Spinal cord (tissue), 10 donors: Measurements from ENCODE around the gene ZNF787. TPM values are rescaled to one million over a fixed set of nuclear protein-coding genes. Genes with fewer than 3 reads are reported as not detected.
"Not testable (repeated sequence)": the region's sequence is repeated elsewhere in the genome, so short reads cannot be mapped to it uniquely, and the experiment has no call there.

Experiments
- DNase-seq, 6 donors: peaks; one replicate each; pipeline versions ENCODE4 v3.0.0 to v3.0.0-alpha.2; 2013 to 2015; ENCODE audit warnings: low spot score in 6 of 6, low read depth in 4 of 6
- H3K27ac ChIP-seq: one replicate; pipeline ENCODE4 v1.5.1; 2013; ENCODE audit warnings: low read depth, low read length, control low read depth
- H3K27me3 ChIP-seq: one replicate; pipeline ENCODE4 v1.6.1; 2013; ENCODE audit warnings: low read length; ENCODE audit not compliant: control insufficient read depth, insufficient read depth
- H3K36me3 ChIP-seq: one replicate; pipeline ENCODE4 v1.6.1; 2013; ENCODE audit warnings: low read length; ENCODE audit not compliant: control insufficient read depth, insufficient read depth
- H3K4me1 ChIP-seq: one replicate; pipeline ENCODE4 v1.6.1; 2013; ENCODE audit warnings: low read length; ENCODE audit not compliant: control insufficient read depth, insufficient read depth
- H3K4me3 ChIP-seq: one replicate; pipeline ENCODE4 v1.5.1; 2013; ENCODE audit warnings: low read depth, low read length, control low read depth
- H3K9me3 ChIP-seq: one replicate; pipeline ENCODE4 v1.6.1; 2013; ENCODE audit warnings: low read length; ENCODE audit not compliant: control insufficient read depth, insufficient read depth
- WGBS: methylation state at CpG from one replicate; pipeline ENCODE4 v1.1.5; 2013; ENCODE audit warnings: missing lambda C conversion rate; ENCODE audit not compliant: insufficient coverage; 5-methylcytosine and 5-hydroxymethylcytosine counted together
- polyA plus RNA-seq, 2 donors: library from polyadenylated mRNA; unstranded; fragments of 120-200 nt; gene quantifications; one replicate each; pipeline ENCODE4 v1.2.1, GENCODE V29; 2013; ENCODE audit not compliant: insufficient read length in 2 of 2
- total RNA-seq, 2 donors: library from RNA; depleted of rRNA in 1 of 2; stranded (reverse); fragments of 120-200 nt in 1 of 2; fragments of >200 nt in 1 of 2; gene quantifications; one replicate each; pipeline versions ENCODE4 v1.2.3 to v1.2.4, GENCODE V29; 2013 to 2014
- donor health status: healthy.

Gene ZNF787
- total and polyA plus RNA-seq, 4 donors, result 8.9 to 27.4 (median 23.6) TPM

DNA sequence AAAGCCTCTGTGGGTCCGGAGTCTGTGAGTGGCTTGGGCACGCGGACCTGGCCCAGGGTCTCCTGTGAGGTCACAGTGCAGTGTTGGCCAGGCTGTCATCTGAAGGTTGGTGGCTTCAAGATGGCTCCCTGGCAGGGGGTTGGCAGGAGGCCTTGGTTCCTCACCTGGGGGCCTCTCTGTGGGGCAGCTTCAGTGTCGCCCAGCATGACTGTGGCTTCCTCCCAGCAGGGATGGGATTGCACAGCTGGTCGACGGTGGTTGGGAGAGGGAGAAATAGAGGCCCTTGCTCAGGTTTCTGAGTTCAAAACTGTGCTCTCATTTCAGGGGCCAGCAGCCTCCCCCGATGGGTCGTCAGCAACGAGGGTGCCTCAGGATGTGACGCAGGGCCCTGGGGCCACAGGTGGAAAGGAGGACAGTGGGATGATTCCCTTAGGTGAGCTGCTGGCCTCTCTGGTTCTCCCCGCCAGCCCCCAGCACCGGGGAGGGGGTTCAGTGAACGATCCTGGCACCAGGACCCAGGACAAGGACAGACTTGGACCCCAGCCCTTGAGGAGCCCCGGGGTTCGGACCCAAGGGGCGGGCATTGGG lies 37.2 kb upstream of the ZNF787 start:
- 89% methylated on average over 14 of the region's 16 CpGs for WGBS
- no peaks in the 10 kb centered on the region for H3K9me3 ChIP-seq
- no peak for DNase-seq
- no peaks in the 10 kb centered on the region for H3K4me1 ChIP-seq
- no peak overlapping the region for H3K27ac ChIP-seq
- no peaks in the 10 kb centered on the region for H3K27me3 ChIP-seq
- peaks cover 82% of the 10 kb centered on the region for H3K36me3 ChIP-seq
- no peak overlapping the region for H3K4me3 ChIP-seq

DNA sequence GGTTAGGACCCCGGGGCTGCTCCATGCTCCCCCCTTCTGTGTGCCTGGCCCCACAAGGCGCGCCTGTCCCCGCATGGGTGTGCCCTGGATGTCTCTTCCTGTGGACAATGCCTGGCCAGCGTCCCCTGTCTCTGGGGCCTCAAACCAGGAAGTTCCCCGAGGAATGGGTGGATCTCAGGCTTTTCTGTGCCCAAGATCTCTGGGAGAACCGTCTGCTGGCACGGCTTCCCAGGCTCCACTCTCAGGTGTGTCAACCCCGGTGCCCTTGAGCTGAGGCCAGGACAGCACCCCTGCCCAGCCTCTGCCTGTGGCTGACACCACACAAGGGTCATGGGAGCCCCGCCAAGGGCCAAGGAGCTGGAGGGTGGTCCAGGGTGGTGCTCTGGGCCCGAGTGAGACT lies 35.7 kb upstream of the ZNF787 start:
- H3K36me3 ChIP-seq, result peaks cover 79% of the 10 kb centered on the region
- no peak for DNase-seq
- H3K4me1 ChIP-seq, result peaks cover 1% of the 10 kb centered on the region
- no peaks in the 10 kb centered on the region for H3K27me3 ChIP-seq
- H3K4me3 ChIP-seq, result no peak overlapping the region
- H3K9me3 ChIP-seq, result no peaks in the 10 kb centered on the region
- 91% methylated on average over 11 of the region's 11 CpGs for WGBS
- H3K27ac ChIP-seq, result no peak overlapping the region

DNA sequence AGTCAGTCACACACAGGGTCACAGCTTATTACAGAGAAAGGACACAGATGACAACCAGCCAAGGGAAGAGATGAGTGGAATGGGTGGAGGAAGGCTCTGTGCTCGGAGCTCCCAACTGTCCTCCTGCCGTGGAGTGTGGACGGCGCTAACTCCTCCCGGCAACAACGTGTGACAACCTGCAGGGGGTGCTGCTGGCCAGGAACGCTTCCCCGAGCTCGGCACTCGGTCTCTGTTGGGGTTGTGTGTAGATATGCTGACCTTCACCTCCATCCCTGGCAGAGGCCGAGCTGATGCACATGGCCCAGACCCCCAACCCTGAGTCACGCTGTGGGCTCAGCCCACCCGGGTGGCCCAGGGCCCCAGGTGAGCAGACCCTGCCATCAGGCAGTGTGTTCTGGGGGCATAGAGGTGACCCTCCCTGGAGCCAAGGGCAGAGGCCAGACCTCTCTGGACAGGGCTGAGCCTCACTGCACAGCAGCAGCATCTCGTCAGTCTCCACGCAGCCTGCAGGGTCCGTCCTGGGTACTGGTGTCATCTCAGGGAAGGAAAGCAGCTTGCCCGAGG lies 34.1 kb upstream of the ZNF787 start:
- Histone ChIP-seq H3K9me3 (no peaks in the 10 kb centered on the region), H3K4me1 (peaks cover 3% of the 10 kb centered on the region), H3K4me3 (no peak overlapping the region), H3K36me3 (peaks cover 65% of the 10 kb centered on the region), H3K27ac (no peak overlapping the region), H3K27me3 (no peaks in the 10 kb centered on the region)
- DNase-seq, result no peak
- WGBS, result 84% methylated on average over 12 of the region's 17 CpGs

DNA sequence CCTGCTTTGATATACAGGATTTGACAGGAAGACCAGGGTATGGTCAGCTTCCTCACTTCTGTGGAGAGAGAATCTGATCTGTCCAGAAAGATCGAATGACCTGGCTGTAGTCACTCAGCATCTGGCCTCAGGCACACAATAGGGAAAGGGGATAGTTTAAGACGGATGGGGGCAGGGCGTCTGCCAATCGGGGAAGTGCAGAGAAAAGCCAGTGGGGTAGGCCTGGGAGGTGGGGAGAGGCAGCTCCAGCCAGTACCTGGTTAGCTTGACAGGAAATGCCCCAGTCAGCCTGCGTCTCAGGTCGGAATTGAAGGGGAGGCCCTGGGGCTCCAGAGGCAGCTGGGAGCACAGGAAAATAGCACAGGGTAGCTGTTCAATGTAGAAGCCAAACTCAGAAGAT lies 32.4 kb upstream of the ZNF787 start:
- H3K9me3 ChIP-seq, result no peaks in the 10 kb centered on the region
- no peak overlapping the region for H3K4me3 ChIP-seq
- H3K4me1 ChIP-seq, result peaks cover 3% of the 10 kb centered on the region
- 44% methylated on average over 6 of the region's 6 CpGs for WGBS
- no peak for DNase-seq
- no peaks in the 10 kb centered on the region for H3K27me3 ChIP-seq
- H3K27ac ChIP-seq, result no peak overlapping the region
- peaks cover 59% of the 10 kb centered on the region for H3K36me3 ChIP-seq

DNA sequence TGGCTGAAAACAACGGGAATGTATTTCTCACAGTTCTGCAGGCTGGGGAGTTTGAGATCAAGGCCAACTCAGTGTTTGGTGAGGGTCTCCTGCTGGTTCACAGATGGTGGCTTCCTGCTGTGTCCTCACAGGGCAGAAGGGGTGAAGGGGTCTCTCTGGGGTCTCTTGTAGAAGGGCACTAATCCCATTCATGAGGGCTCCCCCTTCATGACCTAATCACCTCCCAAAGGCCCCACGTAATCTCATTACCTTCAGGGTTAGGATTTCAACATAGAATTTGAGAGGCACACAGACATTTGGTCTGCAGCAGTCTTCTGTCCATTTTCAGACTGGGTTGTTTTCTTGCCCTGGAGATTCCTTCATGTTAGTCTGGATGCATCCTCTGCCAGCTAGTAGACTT lies 31.5 kb upstream of the ZNF787 start:
- Histone ChIP-seq H3K27ac (no peak overlapping the region), H3K36me3 (peaks cover 62% of the 10 kb centered on the region)
- 55% methylated on average over 2 of the region's 2 CpGs for WGBS

DNA sequence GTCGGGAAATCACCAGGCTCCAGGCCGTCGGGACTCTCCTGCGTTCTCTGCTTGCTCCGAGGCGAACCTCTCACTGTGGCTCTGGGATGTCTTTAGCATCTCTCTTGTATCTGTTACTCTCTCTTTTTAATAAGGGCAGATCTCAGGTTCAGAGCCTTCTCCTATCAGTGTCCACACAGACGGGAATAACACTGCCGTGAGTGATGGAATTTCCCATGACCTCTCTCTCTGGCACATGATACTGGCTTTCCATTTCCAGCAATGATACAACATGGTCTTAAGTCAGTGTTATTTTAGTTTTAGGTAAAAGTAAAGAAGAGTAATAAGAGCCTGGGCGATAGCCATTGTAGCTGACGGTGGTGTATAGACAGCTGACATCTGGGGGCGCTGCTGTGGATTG lies 29.3 kb upstream of the ZNF787 start:
- Histone ChIP-seq H3K36me3 (peaks cover 63% of the 10 kb centered on the region), H3K4me1 (peaks cover 10% of the 10 kb centered on the region), H3K27me3 (no peaks in the 10 kb centered on the region), H3K4me3 (no peak overlapping the region), H3K27ac (no peak overlapping the region), H3K9me3 (no peaks in the 10 kb centered on the region)
- no peak for DNase-seq
- WGBS, result 79% methylated on average over 4 of the region's 11 CpGs

More for the DNA sequence above, 31.5 kb upstream of the ZNF787 start:
- H3K9me3 ChIP-seq, result no peaks in the 10 kb centered on the region
- no peak overlapping the region for H3K4me3 ChIP-seq
- DNase-seq, result no peak
- H3K27me3 ChIP-seq, result no peaks in the 10 kb centered on the region
- H3K4me1 ChIP-seq, result peaks cover 10% of the 10 kb centered on the region

DNA sequence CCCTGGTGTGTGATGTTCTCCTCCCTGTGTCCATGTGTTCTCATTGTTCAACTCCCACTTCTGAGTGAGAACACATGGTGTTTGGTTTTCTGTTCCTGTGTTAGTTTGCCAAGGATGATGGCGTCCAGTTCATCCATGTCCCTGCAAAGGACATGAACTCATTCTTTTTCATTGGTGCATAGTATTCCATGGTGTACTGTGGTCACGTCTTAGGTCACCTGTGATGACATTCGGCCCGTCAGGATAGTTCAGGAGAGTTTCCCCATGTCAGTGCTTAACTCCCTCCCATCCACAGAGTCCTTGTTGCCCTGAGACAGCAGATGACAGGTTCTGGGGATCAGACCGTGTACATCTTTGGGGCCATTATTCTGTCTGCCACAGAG lies 28.6 kb upstream of the ZNF787 start:
- Histone ChIP-seq H3K9me3 (no peaks in the 10 kb centered on the region), H3K4me1 (peaks cover 12% of the 10 kb centered on the region), H3K36me3 (peaks cover 58% of the 10 kb centered on the region), H3K4me3 (no peak overlapping the region), H3K27me3 (no peaks in the 10 kb centered on the region), H3K27ac (no peak overlapping the region)
- no peak for DNase-seq
- WGBS, result 94% methylated on average over 2 of the region's 5 CpGs

DNA sequence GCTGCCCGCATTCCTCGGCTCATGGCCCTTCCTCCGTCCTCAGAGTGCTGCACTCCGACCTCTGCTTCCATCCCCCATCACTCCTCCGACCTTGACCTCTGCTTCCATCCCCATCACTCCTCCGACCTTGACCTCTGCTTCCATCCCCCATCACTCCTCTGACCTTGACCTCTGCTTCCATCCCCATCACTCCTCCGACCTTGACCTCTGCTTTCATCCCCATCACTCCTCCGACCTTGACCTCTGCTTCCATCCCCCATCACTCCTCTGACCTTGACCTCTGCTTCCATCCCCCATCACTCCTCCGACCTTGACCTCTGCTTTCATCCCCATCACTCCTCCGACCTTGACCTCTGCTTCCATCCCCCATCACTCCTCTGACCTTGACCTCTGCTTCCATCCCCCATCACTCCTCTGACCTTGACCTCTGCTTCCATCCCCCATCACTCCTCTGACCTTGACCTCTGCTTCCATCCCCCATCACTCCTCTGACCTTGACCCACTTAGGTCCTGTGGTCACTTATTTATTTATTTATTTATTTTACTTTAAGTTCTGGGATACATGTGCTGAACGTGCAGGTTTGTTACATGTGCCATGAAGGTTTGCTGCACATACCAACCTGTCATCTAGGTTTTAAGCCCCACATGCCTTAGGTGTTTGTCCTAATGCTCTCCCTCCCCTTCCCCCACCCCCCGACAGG lies 28.0 kb upstream of the ZNF787 start:
- DNase-seq, H3K27ac ChIP-seq, H3K4me3 ChIP-seq, H3K27me3 ChIP-seq, H3K9me3 ChIP-seq: not testable (repeated sequence)
- peaks cover 53% of the 10 kb centered on the region for H3K36me3 ChIP-seq
- H3K4me1 ChIP-seq, result peaks cover 14% of the 10 kb centered on the region
- 94% methylated on average over 10 of the region's 12 CpGs for WGBS

DNA sequence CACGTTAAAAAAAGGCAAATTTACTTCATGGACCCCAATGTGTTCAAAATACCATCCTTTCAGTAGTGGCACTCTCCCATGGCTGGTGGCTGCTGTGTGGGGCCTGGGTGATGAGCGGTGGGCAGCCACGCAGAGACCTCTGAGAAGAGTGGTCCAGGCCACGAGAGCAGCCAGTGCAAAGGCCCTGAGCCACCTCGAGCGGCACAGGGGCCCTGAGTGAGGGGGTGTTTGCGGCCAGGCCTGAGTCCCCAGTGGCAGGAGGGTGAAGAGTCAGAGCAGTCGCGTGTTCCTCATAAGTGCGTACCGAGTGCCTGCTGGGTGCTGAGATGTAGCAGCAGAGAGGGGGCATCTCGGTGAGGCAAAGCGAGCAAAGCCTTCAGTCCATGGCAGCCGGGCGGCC lies 27.0 kb upstream of the ZNF787 start:
- Histone ChIP-seq H3K36me3 (peaks cover 51% of the 10 kb centered on the region), H3K27me3 (no peaks in the 10 kb centered on the region), H3K9me3 (no peaks in the 10 kb centered on the region), H3K4me1 (peaks cover 20% of the 10 kb centered on the region), H3K4me3 (no peak overlapping the region), H3K27ac (no peak overlapping the region)
- no peak for DNase-seq
- 88% methylated on average over 14 of the region's 15 CpGs for WGBS

DNA sequence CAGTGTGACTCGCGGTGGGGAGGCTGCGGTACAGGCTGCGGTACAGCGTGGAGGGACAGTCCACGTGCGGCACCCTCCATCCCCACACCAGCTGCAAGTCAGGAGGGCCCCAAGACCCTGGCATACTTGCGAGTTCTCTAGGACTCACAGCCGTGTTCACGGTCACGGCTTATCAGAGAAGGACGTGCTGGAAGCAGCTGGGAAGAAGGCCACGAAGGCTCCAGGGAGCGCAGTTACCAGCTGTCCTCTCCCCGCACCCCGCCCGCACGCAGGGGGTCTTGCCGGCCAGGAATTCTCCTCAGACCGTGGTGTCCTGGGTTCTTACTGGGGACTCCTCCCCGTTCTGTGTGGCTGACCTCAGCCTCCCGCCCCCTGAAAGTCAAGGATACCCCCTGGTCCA lies 26.2 kb upstream of the ZNF787 start:
- peaks cover 48% of the 10 kb centered on the region for H3K36me3 ChIP-seq
- DNase-seq, result no peak
- no peak overlapping the region for H3K4me3 ChIP-seq
- H3K4me1 ChIP-seq, result peaks cover 26% of the 10 kb centered on the region
- no peak overlapping the region for H3K27ac ChIP-seq
- H3K9me3 ChIP-seq, result no peaks in the 10 kb centered on the region
- 94% methylated on average over 19 of the region's 22 CpGs for WGBS
- H3K27me3 ChIP-seq, result no peaks in the 10 kb centered on the region
